ENCODE data around the gene SMC4. TPM values are rescaled to one million over a fixed set of nuclear protein-coding genes. Genes with fewer than 3 reads are reported as not detected.

SMC4 gene
- total RNA-seq, 2 experiments from 2014 or later = 282 to 309 TPM

DNA sequence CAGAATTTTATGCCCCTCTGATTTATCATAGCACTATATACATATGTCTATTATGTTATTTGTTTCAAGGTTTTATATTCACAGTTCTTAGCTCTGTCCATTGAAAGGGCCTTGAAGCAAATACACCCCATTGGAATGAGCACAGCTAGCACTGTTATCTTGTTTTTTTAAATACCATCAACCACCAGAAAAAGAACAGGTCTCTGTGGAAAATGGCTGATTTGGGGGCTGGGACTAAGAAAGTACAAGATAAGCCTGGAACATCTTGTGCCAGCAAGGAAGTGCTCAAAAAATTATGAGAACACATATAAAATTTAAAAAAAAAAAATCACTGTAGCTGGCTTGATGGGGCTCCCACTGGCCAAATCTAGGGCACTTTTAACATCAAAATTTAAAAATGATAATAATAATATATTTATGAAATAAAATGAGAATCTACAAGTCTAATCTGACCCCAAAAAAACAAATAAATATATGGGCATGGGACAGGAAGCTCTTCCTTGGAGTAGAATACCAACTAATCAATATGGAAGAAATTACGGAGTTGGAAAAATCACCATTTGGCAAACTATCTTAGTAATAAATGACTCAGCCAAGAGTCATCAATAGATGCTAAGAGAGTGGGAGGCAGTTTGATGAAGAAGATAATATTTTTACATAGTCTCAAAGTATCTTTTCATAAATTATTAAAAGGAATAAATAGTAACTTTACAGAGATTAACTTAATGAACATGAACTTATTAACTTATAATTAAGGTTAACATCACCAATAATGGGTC, 20.9 kb upstream of the SMC4 start:
- POLR2A ChIA-PET = no interaction called here
- Mint-ChIP-seq H3K4me1 (no peaks in the 10 kb centered on the region), H3K27me3 (no peaks in the 10 kb centered on the region), H3K4me3 (no peak overlapping the region), H3K27ac (no peak overlapping the region), H3K9me3 (no peaks in the 10 kb centered on the region), H3K36me3 (ENCODE audit: low read depth) (peaks cover 27% of the 10 kb centered on the region)
- no peak for DNase-seq
- CTCF ChIA-PET = no interaction called here

GRCh38 chr3:160379628-160380214, 19.7 kb upstream of the SMC4 start:
- no peak overlapping the region for H3K4me3 Mint-ChIP-seq
- peaks cover 16% of the 10 kb centered on the region for H3K36me3 Mint-ChIP-seq (ENCODE audit: low read depth)
- POLR2A ChIA-PET = no interaction called here
- CTCF ChIA-PET = no interaction called here
- H3K27me3 Mint-ChIP-seq = no peaks in the 10 kb centered on the region
- DNase-seq = no peak
- no peaks in the 10 kb centered on the region for H3K4me1 Mint-ChIP-seq
- H3K9me3 Mint-ChIP-seq = no peaks in the 10 kb centered on the region
- no peak overlapping the region for H3K27ac Mint-ChIP-seq

GRCh38 chr3:160381470-160381869, 18.0 kb upstream of the SMC4 start:
- peaks cover 15% of the 10 kb centered on the region for H3K36me3 Mint-ChIP-seq (ENCODE audit: low read depth)
- H3K4me3 Mint-ChIP-seq = no peak overlapping the region
- ChIA-PET CTCF (no interaction called here), POLR2A (no interaction called here)
- H3K9me3 Mint-ChIP-seq = no peaks in the 10 kb centered on the region
- no peaks in the 10 kb centered on the region for H3K27me3 Mint-ChIP-seq
- H3K4me1 Mint-ChIP-seq = no peaks in the 10 kb centered on the region
- DNase-seq = no peak
- H3K27ac Mint-ChIP-seq = no peak overlapping the region

DNA sequence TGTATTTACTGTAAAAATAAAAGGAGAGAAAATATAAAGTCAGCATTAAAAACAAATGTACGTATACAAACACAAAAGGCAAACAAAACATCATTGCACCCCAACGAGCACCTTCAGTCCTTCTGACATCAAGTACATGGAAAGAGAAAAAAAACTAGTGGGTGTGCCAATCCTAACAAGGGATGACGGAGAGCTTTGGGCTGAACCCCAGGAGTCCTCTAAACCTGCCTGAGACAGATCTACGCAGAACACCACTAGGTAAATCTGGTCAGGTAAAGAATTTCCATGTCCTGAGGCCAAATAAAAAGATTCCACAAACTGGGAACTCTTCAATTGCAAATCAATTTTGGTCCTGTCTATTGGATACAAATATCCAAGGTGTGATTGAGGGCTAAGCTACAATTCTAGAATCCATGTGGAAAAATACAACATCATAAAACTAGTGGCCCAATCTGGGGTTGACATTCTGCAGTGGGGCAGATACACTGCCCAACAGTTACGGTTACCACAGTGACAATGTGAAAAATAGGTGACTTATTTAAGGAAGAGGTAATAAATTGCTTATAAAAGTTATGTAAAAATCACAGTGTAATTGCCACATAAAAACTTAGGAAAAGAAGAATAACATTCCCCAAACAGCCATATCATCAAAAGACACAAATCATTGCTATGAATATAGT, 14.7 kb upstream of the SMC4 start:
- ChIA-PET POLR2A (no interaction called here), CTCF (interaction anchor here (0.8 to 1.0 kb wide), 2 partner anchors 8 to 10 kb away, joined by 3 read pairs; no protein-coding TSS in a partner anchor)
- H3K4me1 Mint-ChIP-seq = peaks cover 3% of the 10 kb centered on the region
- no peak for DNase-seq
- peaks cover 2% of the 10 kb centered on the region for H3K9me3 Mint-ChIP-seq
- no peak overlapping the region for H3K4me3 Mint-ChIP-seq
- no peaks in the 10 kb centered on the region for H3K27me3 Mint-ChIP-seq
- H3K36me3 Mint-ChIP-seq (ENCODE audit: low read depth) = peaks cover 11% of the 10 kb centered on the region
- no peak overlapping the region for H3K27ac Mint-ChIP-seq

- H3K27ac Mint-ChIP-seq = no peak overlapping the region
- CTCF ChIA-PET = interaction anchor here (1.3 kb wide), 1 partner anchor 59 kb away, joined by 4 read pairs; the partner anchor contains the start of gene TRIM59
- POLR2A ChIA-PET = no interaction called here
- peaks cover 5% of the 10 kb centered on the region for H3K36me3 Mint-ChIP-seq (ENCODE audit: low read depth)
- peaks cover 9% of the 10 kb centered on the region for H3K4me1 Mint-ChIP-seq
- peaks cover 2% of the 10 kb centered on the region for H3K9me3 Mint-ChIP-seq
- H3K4me3 Mint-ChIP-seq = no peak overlapping the region
- H3K27me3 Mint-ChIP-seq = no peaks in the 10 kb centered on the region
- DNase-seq = no peak
Observed at GRCh38 chr3:160390565-160391138, 8.8 kb upstream of the SMC4 start.

GRCh38 chr3:160392798-160393197, 6.7 kb upstream of the SMC4 start:
- DNase-seq = no peak
- Mint-ChIP-seq H3K27me3 (no peaks in the 10 kb centered on the region), H3K4me1 (peaks cover 21% of the 10 kb centered on the region), H3K36me3 (ENCODE audit: low read depth) (peaks cover 6% of the 10 kb centered on the region), H3K9me3 (no peaks in the 10 kb centered on the region), H3K27ac (no peak overlapping the region), H3K4me3 (no peak overlapping the region)
- CTCF ChIA-PET = interaction anchor here (0.5 to 0.6 kb wide), 2 partner anchors 59 to 421 kb away, joined by 3 read pairs; no protein-coding TSS in a partner anchor
- POLR2A ChIA-PET = no interaction called here

GRCh38 chr3:160393346-160394008, 6.0 kb upstream of the SMC4 start:
- Mint-ChIP-seq H3K27me3 (no peaks in the 10 kb centered on the region), H3K9me3 (no peaks in the 10 kb centered on the region), H3K36me3 (ENCODE audit: low read depth) (peaks cover 6% of the 10 kb centered on the region), H3K27ac (no peak overlapping the region), H3K4me3 (no peak overlapping the region), H3K4me1 (peaks cover 26% of the 10 kb centered on the region)
- CTCF ChIA-PET = interaction anchor here (1.0 kb wide), 1 partner anchor 42 kb away, joined by 3 read pairs; no protein-coding TSS in a partner anchor
- POLR2A ChIA-PET = no interaction called here
- no peak for DNase-seq

DNA sequence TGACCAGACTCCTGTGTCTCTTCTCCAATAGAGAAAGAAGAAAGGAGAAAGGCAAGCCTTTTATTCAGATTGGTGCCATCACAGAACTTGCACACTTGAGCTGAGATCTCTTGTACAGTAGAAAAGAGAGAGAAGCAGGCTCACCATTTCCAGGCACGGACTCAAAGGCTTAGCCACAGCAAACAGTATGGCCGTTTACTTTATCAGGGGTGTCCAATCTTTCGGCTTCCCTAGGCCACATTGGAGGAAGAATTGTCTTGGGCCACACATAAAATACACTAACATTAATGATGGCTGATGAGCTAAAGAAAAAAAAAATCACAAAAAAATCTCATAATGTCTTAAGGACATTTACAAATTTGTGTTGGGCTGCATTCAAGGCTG, 5.4 kb upstream of the SMC4 start:
- Mint-ChIP-seq H3K27ac (no peak overlapping the region), H3K9me3 (no peaks in the 10 kb centered on the region), H3K36me3 (ENCODE audit: low read depth) (peaks cover 6% of the 10 kb centered on the region), H3K4me1 (peaks cover 30% of the 10 kb centered on the region), H3K27me3 (no peaks in the 10 kb centered on the region), H3K4me3 (no peak overlapping the region)
- DNase-seq = no peak
- ChIA-PET POLR2A (no interaction called here), CTCF (interaction anchor here (0.7 to 1.0 kb wide), 2 partner anchors 42 to 362 kb away, joined by 3 read pairs; no protein-coding TSS in a partner anchor)

DNA sequence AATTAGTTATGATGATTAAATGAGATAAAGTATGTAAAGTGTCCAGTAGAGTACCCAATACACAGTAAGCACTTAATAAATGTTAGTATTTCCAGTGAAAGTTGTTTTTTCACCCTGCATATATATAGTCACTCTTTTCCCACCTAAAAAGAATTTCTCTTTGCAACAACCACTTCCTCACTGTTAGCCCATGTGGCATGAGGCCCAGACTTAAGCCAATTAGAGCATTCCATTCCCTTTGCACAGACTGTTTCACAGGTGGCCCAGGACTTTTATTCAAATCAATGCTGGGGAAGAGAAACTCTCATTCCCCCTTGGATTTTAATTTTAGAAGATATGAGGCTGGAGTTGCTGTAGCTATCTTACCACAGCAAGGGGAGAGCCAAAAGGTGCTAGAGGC, 4.2 kb upstream of the SMC4 start:
- Mint-ChIP-seq H3K9me3 (no peaks in the 10 kb centered on the region), H3K4me3 (no peak overlapping the region), H3K4me1 (peaks cover 30% of the 10 kb centered on the region), H3K27me3 (no peaks in the 10 kb centered on the region), H3K27ac (no peak overlapping the region), H3K36me3 (ENCODE audit: low read depth) (peaks cover 9% of the 10 kb centered on the region)
- POLR2A ChIA-PET = interaction anchor here (0.6 kb wide), 1 partner anchor 368 kb away, joined by 4 read pairs; no protein-coding TSS in a partner anchor
- no peak for DNase-seq
- CTCF ChIA-PET = interaction anchor here (0.9 to 1.6 kb wide), 5 partner anchors 11 to 170 kb away, joined by 3 to 4 read pairs (median 3); partner anchors contain the start of gene C3orf80

DNA sequence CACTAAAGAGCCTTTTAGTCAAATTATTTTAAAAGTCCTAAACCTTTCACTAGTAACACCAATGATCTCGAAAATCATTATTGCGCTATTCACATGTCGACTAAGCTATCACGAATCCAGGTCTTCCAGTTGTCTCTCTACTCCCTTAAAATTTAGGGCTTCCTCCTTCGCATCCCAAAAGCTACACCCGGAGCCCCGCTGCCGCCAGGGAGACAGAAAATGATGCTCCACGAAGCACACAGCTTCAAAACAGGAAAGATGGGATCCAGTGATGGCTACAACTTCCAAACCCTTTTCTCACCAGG, 678 bp upstream of the SMC4 start:
- peak overlapping the region; percentile 89 for H3K4me3 Mint-ChIP-seq
- H3K27ac Mint-ChIP-seq = peak overlapping the region; percentile 99
- H3K36me3 Mint-ChIP-seq (ENCODE audit: low read depth) = peaks cover 36% of the 10 kb centered on the region
- no peak for DNase-seq
- ChIA-PET CTCF (no interaction called here), POLR2A (interaction anchor here (2.4 kb wide), 1 partner anchor 50 kb away, joined by 21 read pairs; the partner anchor contains the start of gene TRIM59)
- no peaks in the 10 kb centered on the region for H3K27me3 Mint-ChIP-seq
- H3K9me3 Mint-ChIP-seq = no peaks in the 10 kb centered on the region
- peaks cover 41% of the 10 kb centered on the region for H3K4me1 Mint-ChIP-seq

DNA sequence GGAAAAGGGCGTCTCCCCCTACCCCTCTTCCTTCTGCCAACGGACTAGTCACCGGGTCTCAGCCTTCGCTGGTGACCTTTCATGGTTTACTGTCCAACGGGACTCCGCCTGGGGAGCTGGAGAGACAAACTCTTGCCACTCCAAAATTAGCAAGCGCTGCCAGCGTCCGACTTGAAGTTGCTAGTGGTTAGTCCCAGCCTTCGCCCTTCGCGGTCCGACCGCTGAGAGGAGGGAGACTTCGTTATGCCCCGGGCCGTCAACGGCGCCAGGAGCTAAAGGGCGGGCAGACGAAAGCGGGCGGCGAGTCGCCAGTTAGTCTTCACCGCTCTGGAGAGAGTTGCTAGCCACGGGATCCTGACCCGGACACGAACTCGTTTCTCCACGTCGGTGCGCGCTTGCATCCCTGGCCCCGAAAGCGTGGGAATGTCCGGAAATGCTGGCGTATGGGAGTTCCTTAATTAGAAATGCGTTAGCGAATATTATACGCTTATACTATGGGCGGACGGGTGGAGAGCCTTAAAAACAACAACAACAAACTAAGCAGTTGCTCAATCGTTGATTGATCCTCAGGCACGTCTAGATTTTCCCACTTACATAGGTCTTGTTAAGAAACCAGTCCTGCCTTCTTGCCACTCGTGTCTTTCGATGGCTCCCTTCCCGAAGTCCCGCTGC, 716 bp downstream of the SMC4 start:
- peaks cover 44% of the 10 kb centered on the region for H3K36me3 Mint-ChIP-seq (ENCODE audit: low read depth)
- peak overlapping the region; percentile 99 for H3K27ac Mint-ChIP-seq
- ChIA-PET POLR2A (interaction anchor here (2.4 kb wide), 1 partner anchor 49 kb away, joined by 21 read pairs; the partner anchor contains the start of gene TRIM59), CTCF (interaction anchor here (0.6 to 1.4 kb wide), 4 partner anchors 10 to 50 kb away, joined by 4 to 5 read pairs (median 4); partner anchors contain the start of gene TRIM59)
- no peaks in the 10 kb centered on the region for H3K27me3 Mint-ChIP-seq
- no peaks in the 10 kb centered on the region for H3K9me3 Mint-ChIP-seq
- peak overlapping the region; percentile 89 for H3K4me3 Mint-ChIP-seq
- H3K4me1 Mint-ChIP-seq = peaks cover 51% of the 10 kb centered on the region
- DNase-seq = peak; percentile 52

- Mint-ChIP-seq H3K27me3 (no peaks in the 10 kb centered on the region), H3K36me3 (ENCODE audit: low read depth) (peaks cover 44% of the 10 kb centered on the region), H3K9me3 (no peaks in the 10 kb centered on the region), H3K27ac (peak overlapping the region; percentile 99), H3K4me3 (peak overlapping the region; percentile 89), H3K4me1 (peaks cover 51% of the 10 kb centered on the region)
- DNase-seq = peak; percentile 26
- ChIA-PET POLR2A (interaction anchor here (1.2 to 2.4 kb wide), 2 partner anchors 14 to 48 kb away, joined by 3 to 21 read pairs (median 11); partner anchors contain the start of gene TRIM59), CTCF (interaction anchor here (1.0 to 1.4 kb wide), 3 partner anchors 9 to 14 kb away, joined by 4 to 9 read pairs (median 5); no protein-coding TSS in a partner anchor)
Observed at GRCh38 chr3:160400702-160401150, 1.3 kb downstream of the SMC4 start.

Measured in activated CD4-positive, alpha-beta T cell treated with anti-CD3 and anti-CD28 coated beads, Interleukin-2, amount 10 ng/mL, durations not matched to agents 7 days and 5 days (primary cell).